ENCODE results near the gene PHYH. TPM values are rescaled to one million over a fixed set of nuclear protein-coding genes. Genes with fewer than 3 reads are reported as not detected.

PHYH gene
- total RNA-seq, 1 donor from 2014 or later: 101 TPM

GRCh38 chr10:13328126-13328525 lies 28.3 kb upstream of the PHYH start:
- intact Hi-C loops (cut with DNase I): no loop called here
- no peak for DNase-seq (ENCODE audit: low spot score)

GRCh38 chr10:13327534-13327933 lies 27.7 kb upstream of the PHYH start:
- intact Hi-C loops (cut with DNase I): no loop called here
- no peak for DNase-seq (ENCODE audit: low spot score)

GRCh38 chr10:13322615-13323148 lies 22.8 kb upstream of the PHYH start:
- intact Hi-C loops (cut with DNase I): no loop called here
- no peak for DNase-seq (ENCODE audit: low spot score)

- no peak for DNase-seq (ENCODE audit: low spot score)
- intact Hi-C loops (cut with DNase I): no loop called here
Measured at GRCh38 chr10:13321576-13321975, 21.7 kb upstream of the PHYH start.

- intact Hi-C loops (cut with DNase I): no loop called here
Measured at GRCh38 chr10:13319166-13319565, 19.3 kb upstream of the PHYH start.

GRCh38 chr10:13317474-13317873 lies 17.6 kb upstream of the PHYH start:
- DNase-seq (ENCODE audit: low spot score): no peak
- intact Hi-C loops (cut with DNase I): no loop called here

More at GRCh38 chr10:13319166-13319565, 19.3 kb upstream of the PHYH start:
- no peak for DNase-seq (ENCODE audit: low spot score)

GRCh38 chr10:13316635-13317311 lies 16.9 kb upstream of the PHYH start:
- DNase-seq (ENCODE audit: low spot score): no peak
- intact Hi-C loops (cut with DNase I): no loop called here

- intact Hi-C loops (cut with DNase I): no loop called here
- no peak for DNase-seq (ENCODE audit: low spot score)
Measured at GRCh38 chr10:13315361-13315760, 15.5 kb upstream of the PHYH start.

GRCh38 chr10:13311177-13311575 lies 11.3 kb upstream of the PHYH start:
- DNase-seq (ENCODE audit: low spot score): no peak
- intact Hi-C loops (cut with DNase I): no loop called here

- intact Hi-C loops (cut with DNase I): no loop called here
- no peak for DNase-seq (ENCODE audit: low spot score)
Measured at GRCh38 chr10:13310518-13311176, 10.8 kb upstream of the PHYH start.

- DNase-seq (ENCODE audit: low spot score): no peak
- intact Hi-C loops (cut with DNase I): no loop called here
Measured at GRCh38 chr10:13309792-13310191, 9.9 kb upstream of the PHYH start.

- intact Hi-C loops (cut with DNase I): no loop called here
- no peak for DNase-seq (ENCODE audit: low spot score)
Measured at GRCh38 chr10:13308096-13308495, 8.2 kb upstream of the PHYH start.

- intact Hi-C loops (cut with DNase I): no loop called here
- no peak for DNase-seq (ENCODE audit: low spot score)
Measured at GRCh38 chr10:13306103-13306502, 6.2 kb upstream of the PHYH start.

- intact Hi-C loops (cut with DNase I): loop anchor here (5.0 kb wide), 1 partner anchor 141 kb away; the partner anchor contains the start of gene MCM10
- no peak for DNase-seq (ENCODE audit: low spot score)
Measured at GRCh38 chr10:13302821-13303555, 3.1 kb upstream of the PHYH start.

GRCh38 chr10:13298748-13299436 lies 972 bp downstream of the PHYH start:
- intact Hi-C loops (cut with DNase I): no loop called here
- DNase-seq (ENCODE audit: low spot score): no peak

GRCh38 chr10:13296476-13296875 lies 3.4 kb downstream of the PHYH start:
- intact Hi-C loops (cut with DNase I): no loop called here

GRCh38 chr10:13294784-13295183 lies 5.1 kb downstream of the PHYH start:
- intact Hi-C loops (cut with DNase I): no loop called here
- no peak for DNase-seq (ENCODE audit: low spot score)

More at GRCh38 chr10:13296476-13296875, 3.4 kb downstream of the PHYH start:
- DNase-seq (ENCODE audit: low spot score): no peak

GRCh38 chr10:13291821-13292773 lies 7.8 kb downstream of the PHYH start:
- intact Hi-C loops (cut with DNase I): no loop called here

GRCh38 chr10:13291061-13291460 lies 8.8 kb downstream of the PHYH start:
- intact Hi-C loops (cut with DNase I): no loop called here
- DNase-seq (ENCODE audit: low spot score): no peak

More at GRCh38 chr10:13291821-13292773, 7.8 kb downstream of the PHYH start:
- DNase-seq (ENCODE audit: low spot score): no peak

All from cardiac septum (tissue), 1 donor.